ENCODE data around the gene PGK1. TPM values are rescaled to one million over a fixed set of nuclear protein-coding genes. Genes with fewer than 3 reads are reported as not detected.
"Not testable (repeated sequence)": the region's sequence is repeated elsewhere in the genome, so short reads cannot be mapped to it uniquely, and the experiment has no call there.

The PGK1 gene
- 100 to 1,000 TPM; 295 to 355 TPM for total RNA-seq
- long read RNA-seq, full-length matches to known transcripts: 777 of 835 reads
- long read RNA-seq, partial matches to known transcripts: 47 of 835 reads
- long read RNA-seq, other reads (novel, unspliced or antisense): 11 of 835 reads

GRCh38 chrX:78103623-78104446 lies at the start of gene PGK1:
Gene PGK1, plus strand, starts transcription at chrX:78104248. Its CDS starts 93 bp downstream, at chrX:78104341.
- peak; percentile 93 to 96 for DNase-seq
- intact Hi-C loops (cut with DNase I, micrococcal nuclease): no loop called here
- peak; percentile 94 for ATAC-seq

GRCh38 chrX:78063687-78064086 lies 40.4 kb upstream of the PGK1 start:
- intact Hi-C loops (cut with DNase I, micrococcal nuclease): no loop called here
- DNase-seq: no peak
- no peak for ATAC-seq

- DNase-seq (no peak), ATAC-seq (no peak)
- intact Hi-C loops (cut with DNase I, micrococcal nuclease): no loop called here
Measured at GRCh38 chrX:78064152-78064551, 39.9 kb upstream of the PGK1 start.

GRCh38 chrX:78064698-78065601 lies 39.1 kb upstream of the PGK1 start:
- ATAC-seq; intact Hi-C loops (cut with DNase I, micrococcal nuclease): not testable (repeated sequence)

GRCh38 chrX:78066110-78066509 lies 37.9 kb upstream of the PGK1 start:
- intact Hi-C loops (cut with DNase I, micrococcal nuclease): no loop called here
- ATAC-seq (no peak), DNase-seq (no peak)

More at GRCh38 chrX:78064698-78065601, 39.1 kb upstream of the PGK1 start:
- DNase-seq: not testable (repeated sequence)

- DNase-seq (no peak), ATAC-seq (no peak)
- intact Hi-C loops (cut with DNase I, micrococcal nuclease): no loop called here
Measured at GRCh38 chrX:78071331-78071730, 32.7 kb upstream of the PGK1 start.

- ATAC-seq; DNase-seq; intact Hi-C loops (cut with DNase I, micrococcal nuclease): not testable (repeated sequence)
Measured at GRCh38 chrX:78073147-78074077, 30.6 kb upstream of the PGK1 start.

- DNase-seq (no peak), ATAC-seq (no peak)
- intact Hi-C loops (cut with DNase I, micrococcal nuclease): no loop called here
Measured at GRCh38 chrX:78074088-78074487, 30.0 kb upstream of the PGK1 start.

- DNase-seq (no peak), ATAC-seq (no peak)
- intact Hi-C loops (cut with DNase I, micrococcal nuclease): no loop called here
Measured at GRCh38 chrX:78075787-78076389, 28.2 kb upstream of the PGK1 start.

- ATAC-seq; DNase-seq; intact Hi-C loops (cut with DNase I, micrococcal nuclease): not testable (repeated sequence)
Measured at GRCh38 chrX:78081413-78081812, 22.6 kb upstream of the PGK1 start.

GRCh38 chrX:78092296-78092695 lies 11.8 kb upstream of the PGK1 start:
- intact Hi-C loops (cut with DNase I, micrococcal nuclease): no loop called here
- DNase-seq: no peak
- peak; percentile 26 for ATAC-seq

- DNase-seq (no peak), ATAC-seq (no peak)
- intact Hi-C loops (cut with DNase I, micrococcal nuclease): no loop called here
Measured at GRCh38 chrX:78098108-78098507, 5.9 kb upstream of the PGK1 start.

- DNase-seq: no peak
- intact Hi-C loops (cut with DNase I, micrococcal nuclease): no loop called here
- ATAC-seq: no peak
Measured at GRCh38 chrX:78102091-78102490, 2.0 kb upstream of the PGK1 start.

GRCh38 chrX:78103001-78103622 lies 936 bp upstream of the PGK1 start:
- peak in 1 of 2 donors; percentile 11 for DNase-seq
- intact Hi-C loops (cut with DNase I, micrococcal nuclease): no loop called here

GRCh38 chrX:78104447-78105176 lies 564 bp downstream of the PGK1 start:
- intact Hi-C loops (cut with DNase I, micrococcal nuclease): no loop called here
- ATAC-seq (peak; percentile 76), DNase-seq (peak; percentile 58 to 74)

More at GRCh38 chrX:78103001-78103622, 936 bp upstream of the PGK1 start:
- no peak for ATAC-seq

GRCh38 chrX:78105944-78106650 lies 2.0 kb downstream of the PGK1 start:
- intact Hi-C loops (cut with DNase I, micrococcal nuclease): no loop called here
- ATAC-seq: no peak
- no peak for DNase-seq
